ENCODE results near the gene FMNL1. TPM values are rescaled to one million over a fixed set of nuclear protein-coding genes. Genes with fewer than 3 reads are reported as not detected.

Gene FMNL1
- total RNA-seq, 4 donors from 2014 or later, result 3.2 to 7.6 (median 4.2) TPM

GRCh38 chr17:45294506-45294905, 72.8 kb downstream of the FMNL1 start:
- peak; percentile 82 to 85 for DNase-seq
- 13 to 19% methylated on average over 3 of the region's 3 CpGs for WGBS, 2 donors
- H3K36me3 ChIP-seq, result no peaks in the 10 kb centered on the region
- intact Hi-C loops (cut with DNase I), result no loop called here
- H3K27me3 ChIP-seq, result no peaks in the 10 kb centered on the region
- peak overlapping the region; percentile 53 to 82 (median 79) for H3K27ac ChIP-seq
- no peaks in the 10 kb centered on the region for H3K9me3 ChIP-seq
- H3K4me3 ChIP-seq (replicated peaks in 1 of 3), result no peak overlapping the region
- TF ChIP-seq CTCF (IDR thresholded peaks at IDR 0.05) (peak in 1 of 6 experiments; percentile 19), POLR2A (IDR thresholded peaks at IDR 0.05) (no peak)
- H3K4me1 ChIP-seq, result peaks cover 65 to 84% of the 10 kb centered on the region in 2 donors

- peaks cover 48 to 74% of the 10 kb centered on the region in 2 donors for H3K4me1 ChIP-seq
- H3K4me3 ChIP-seq (replicated peaks in 1 of 3), result no peak overlapping the region
- H3K27ac ChIP-seq, result no peak overlapping the region
- no peak for DNase-seq
- no peaks in the 10 kb centered on the region for H3K27me3 ChIP-seq
- intact Hi-C loops (cut with DNase I), result no loop called here
- WGBS, 2 donors, result 90 to 92% methylated on average over 7 of the region's 7 CpGs
- H3K36me3 ChIP-seq, result no peaks in the 10 kb centered on the region
- TF ChIP-seq POLR2A (IDR thresholded peaks at IDR 0.05) (no peak), CTCF (IDR thresholded peaks at IDR 0.05) (no peak)
- H3K9me3 ChIP-seq, result no peaks in the 10 kb centered on the region
Measured at GRCh38 chr17:45296003-45296832, 74.5 kb downstream of the FMNL1 start.

GRCh38 chr17:45296833-45297124, 75.1 kb downstream of the FMNL1 start:
- Histone ChIP-seq H3K27ac (no peak overlapping the region), H3K4me1 (peaks cover 42 to 68% of the 10 kb centered on the region in 2 donors), H3K9me3 (no peaks in the 10 kb centered on the region), H3K27me3 (no peaks in the 10 kb centered on the region), H3K4me3 (replicated peaks in 1 of 3) (no peak overlapping the region), H3K36me3 (no peaks in the 10 kb centered on the region)
- DNase-seq, result no peak
- WGBS, 2 donors, result 47 to 50% methylated on average over 1 of the region's 1 CpG
- TF ChIP-seq CTCF (IDR thresholded peaks at IDR 0.05) (no peak), POLR2A (IDR thresholded peaks at IDR 0.05) (no peak)
- intact Hi-C loops (cut with DNase I), result no loop called here

Other genes starting within 250 kb of the FMNL1 start
- gene DCAKD, start 170.3 kb upstream of the FMNL1 start, total RNA-seq, result 100 to 1,000 TPM in 1 of 4 donors, 10 to 100 TPM in 3; 53.5 to 102 (median 72.9) TPM
- 10 to 100 TPM; 71.7 to 98.9 (median 85.2) TPM for gene NMT1, start 160.6 kb upstream of the FMNL1 start, total RNA-seq
- gene PLCD3, start 89.4 kb upstream of the FMNL1 start, total RNA-seq, result 10 to 100 TPM in 3 of 4 donors, 1 to 10 TPM in 1; 8.6 to 24.8 (median 16.9) TPM
- gene ACBD4, start 86.2 kb upstream of the FMNL1 start, total RNA-seq, result 10 to 100 TPM; 16.7 to 20.4 (median 17.7) TPM
- gene HEXIM1, start 73.4 kb upstream of the FMNL1 start, total RNA-seq, result 10 to 100 TPM; 15.6 to 33.5 (median 18.4) TPM
- 10 to 100 TPM in 2 of 4 donors, 1 to 10 TPM in 2; 3.9 to 16.3 (median 10.0) TPM for gene HEXIM2, start 60.0 kb upstream of the FMNL1 start, total RNA-seq
- gene SPATA32, start 40.2 kb downstream of the FMNL1 start, total RNA-seq, result not detected
- gene MAP3K14, start 95.1 kb downstream of the FMNL1 start, total RNA-seq, result 10 to 100 TPM in 1 of 4 donors, 1 to 10 TPM in 3; 4.1 to 21.7 (median 6.2) TPM
- 10 to 100 TPM; 31.5 to 38.6 (median 33.1) TPM for gene ARHGAP27, start 211.0 kb downstream of the FMNL1 start, total RNA-seq